ENCODE measurements around the gene CHD5.

The CHD5 gene

DNA sequence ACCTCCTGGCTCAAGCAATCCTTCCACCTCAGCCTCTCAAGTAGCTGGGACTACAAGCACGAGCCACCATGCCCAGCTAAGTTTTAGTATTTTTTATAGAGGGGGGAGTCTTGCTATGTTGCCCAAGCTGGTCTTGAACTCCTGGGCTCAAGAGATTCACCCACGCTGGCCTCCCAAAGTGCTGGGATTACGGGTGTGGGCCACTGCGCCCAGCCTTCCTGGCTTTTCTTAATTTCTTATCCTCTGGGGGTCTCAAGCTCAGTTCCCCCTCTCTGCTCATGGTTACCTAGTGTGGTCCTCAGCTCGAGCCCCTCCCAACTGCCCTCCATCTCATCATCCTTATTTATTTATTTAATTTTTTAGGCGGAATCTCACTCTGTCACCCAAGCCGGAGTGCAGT lies 22.1 kb upstream of the CHD5 start:
- no peak for DNase-seq

DNA sequence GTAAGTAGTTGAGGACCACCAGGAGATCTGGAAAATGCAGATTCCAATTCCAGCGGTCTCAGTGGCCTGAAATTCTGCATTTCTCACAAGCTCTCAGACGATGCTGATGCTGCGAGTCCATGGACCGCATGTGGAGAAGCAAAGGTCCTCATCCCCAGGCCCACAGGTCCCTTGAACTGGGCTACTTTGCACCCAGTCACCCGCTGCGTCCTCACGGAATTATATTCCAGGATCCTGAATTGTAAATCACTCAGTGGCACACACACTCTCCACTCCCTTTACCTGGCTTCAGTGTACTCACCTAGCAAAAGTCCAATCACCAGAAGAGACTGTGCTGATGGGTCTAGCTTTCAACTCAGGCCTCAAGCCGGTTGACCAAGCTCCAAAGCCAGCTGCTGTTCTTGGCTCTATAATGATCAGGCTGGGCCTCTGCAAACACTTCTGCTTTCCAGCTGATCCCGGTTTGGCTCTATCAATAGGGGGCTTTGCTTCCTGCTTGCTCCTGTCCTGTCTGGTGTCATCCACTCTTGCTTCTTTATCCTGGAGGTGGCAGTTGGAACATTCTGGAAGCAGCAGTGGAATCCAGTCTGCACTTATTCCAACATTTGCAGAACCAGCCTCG lies 20.2 kb upstream of the CHD5 start:
- no peak for DNase-seq

DNA sequence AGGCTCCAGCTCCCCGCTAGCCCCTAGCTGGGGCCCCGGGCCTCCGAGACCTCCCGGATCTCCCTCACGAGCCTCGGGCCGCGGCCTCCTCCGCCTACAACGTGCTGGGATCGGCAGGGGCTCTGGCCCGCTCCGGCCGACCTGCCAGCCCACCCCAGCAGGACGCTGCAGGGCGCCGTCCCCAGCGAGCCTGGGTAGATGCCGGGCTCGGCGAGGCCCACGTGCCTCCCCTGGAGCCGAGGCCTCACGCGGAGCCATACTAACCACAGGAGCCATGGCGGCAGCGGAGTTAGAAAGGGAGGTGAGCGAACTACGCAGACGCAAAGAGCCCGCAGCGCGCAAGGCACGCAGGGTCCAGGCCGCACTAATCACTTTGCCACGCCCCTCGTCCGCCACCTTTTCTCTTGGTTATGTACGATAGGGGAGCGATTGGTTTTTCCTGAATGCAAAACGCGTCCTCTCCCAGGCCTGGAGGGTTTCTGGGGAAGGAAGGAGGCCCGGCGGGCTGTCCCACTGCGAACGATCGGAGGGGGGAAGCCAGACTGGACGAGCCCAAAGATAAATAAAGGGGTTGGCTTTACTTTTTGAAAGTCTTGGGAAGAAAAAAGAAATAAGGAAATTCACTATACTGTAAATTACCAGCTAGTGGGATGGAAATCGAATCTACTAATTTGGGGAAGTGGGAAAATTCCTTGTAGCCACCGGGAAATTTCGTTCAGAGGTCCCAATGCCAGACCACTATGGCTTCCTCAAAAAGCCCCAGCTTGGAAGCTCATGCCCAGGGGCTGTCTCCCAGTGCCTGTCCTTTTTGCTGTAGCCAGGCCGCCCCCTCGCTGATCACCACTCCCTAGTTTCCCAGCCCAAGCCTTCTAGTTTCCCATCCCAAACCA lies 19.4 kb upstream of the CHD5 start, which contains the start of gene RPL22:
Gene RPL22, minus strand, starts transcription at position 298 of the 890 bp plus-strand sequence. Its CDS starts 22 bp downstream, at position 276.
- peak; percentile 90 for DNase-seq

DNA sequence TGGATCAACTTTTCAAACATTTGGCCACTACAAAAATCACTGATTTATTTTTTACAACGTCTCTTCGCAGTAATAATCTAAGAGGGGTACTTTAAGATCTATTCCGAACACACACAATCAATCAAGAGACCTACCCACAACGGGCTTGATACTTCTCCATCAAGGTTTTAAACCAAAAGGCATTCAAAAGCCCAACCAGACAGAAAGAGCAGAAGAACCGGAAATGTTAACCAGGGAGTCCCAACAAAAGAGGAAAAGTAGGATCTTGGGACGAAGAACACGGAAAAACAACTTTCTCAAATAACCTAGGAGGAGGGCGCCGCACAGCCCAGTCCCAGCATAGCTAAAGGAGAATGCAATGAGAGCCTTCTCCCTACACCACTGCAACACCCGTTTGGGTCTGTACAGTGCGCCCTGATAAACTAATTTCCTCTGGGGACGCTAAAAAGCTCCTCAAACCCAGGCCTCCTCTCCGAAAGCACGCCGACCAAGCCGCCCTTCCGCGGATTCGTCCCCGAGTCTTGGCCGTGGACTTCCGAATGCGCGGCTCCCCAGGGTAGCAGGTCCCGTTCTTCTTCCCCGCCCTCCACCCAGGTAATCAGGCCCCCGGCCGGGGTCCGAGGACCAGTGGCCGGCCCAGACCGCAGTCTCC lies 18.7 kb upstream of the CHD5 start:
- no peak for DNase-seq

DNA sequence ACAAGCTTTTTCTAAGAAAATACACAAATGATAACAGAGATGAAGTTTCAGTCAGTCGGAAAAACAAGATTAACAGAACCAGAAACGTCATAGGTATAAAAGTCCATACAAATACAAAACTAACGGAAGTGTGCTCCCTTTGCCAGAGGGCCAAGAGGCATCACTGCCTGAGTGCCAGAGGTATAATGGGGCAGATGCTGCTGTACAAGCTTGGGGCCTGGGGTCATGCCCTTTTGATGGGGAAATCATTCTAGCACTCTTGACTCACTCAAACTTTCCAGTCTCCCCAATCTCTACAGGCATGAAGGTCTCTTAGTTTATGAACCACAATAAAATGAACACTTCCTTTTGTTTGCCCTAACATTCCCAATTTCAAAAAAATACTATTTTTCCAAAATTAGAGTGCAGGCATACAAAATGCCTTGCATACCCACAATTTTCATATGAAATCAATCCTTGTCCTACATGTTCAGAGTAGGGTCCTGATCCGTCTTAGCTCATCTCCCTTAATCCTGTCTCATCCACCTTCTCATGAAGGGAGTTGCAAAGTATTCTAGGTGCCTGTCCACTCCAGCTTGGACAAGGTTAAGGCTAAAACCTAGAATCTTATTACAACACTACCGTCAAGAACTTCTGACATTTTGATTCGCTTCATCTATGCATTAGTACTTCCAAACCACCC lies 17.8 kb upstream of the CHD5 start:
- no peak for DNase-seq

DNA sequence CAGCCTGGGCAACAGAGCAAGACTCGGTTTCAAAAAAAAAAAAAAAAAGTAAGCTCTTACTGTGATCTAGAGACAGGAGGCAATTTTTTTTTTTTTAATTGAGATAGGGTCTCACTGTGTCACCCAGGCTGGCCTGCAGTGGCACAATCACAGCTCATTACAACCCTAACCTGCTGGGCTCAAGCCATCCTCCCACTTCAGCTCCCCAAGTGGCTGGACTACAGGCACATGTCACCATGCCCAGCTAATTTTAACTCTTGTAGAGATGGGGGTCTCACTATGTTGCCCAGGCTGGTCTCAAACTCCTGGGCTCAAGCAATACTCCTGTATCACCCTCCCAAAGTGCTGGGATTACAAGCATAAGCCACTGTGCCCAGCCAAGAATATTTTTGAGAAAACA lies 11.8 kb upstream of the CHD5 start:
- no peak for DNase-seq

DNA sequence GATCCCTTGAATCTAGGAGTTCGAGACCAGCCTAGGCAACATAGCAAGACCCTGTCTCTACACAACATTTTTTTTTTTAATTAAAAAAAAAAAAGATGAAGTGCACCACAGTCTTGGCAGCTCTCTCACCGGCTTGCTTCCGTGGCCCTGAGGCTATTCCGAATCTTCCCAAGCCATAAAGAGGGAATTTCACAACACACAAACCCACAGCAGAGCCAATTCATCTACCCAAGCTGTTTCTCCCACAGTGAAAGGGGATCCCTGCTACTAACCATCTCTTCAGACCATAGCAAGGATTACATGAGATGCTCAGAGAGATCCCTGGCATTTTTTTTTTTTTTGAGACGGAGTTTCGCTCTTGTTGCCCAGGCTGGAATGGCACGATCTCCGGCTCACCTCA lies 8.3 kb upstream of the CHD5 start:
- no peak for DNase-seq

- DNase-seq: no peak
Observed at GRCh38 chr1:6185635-6186382, 5.7 kb upstream of the CHD5 start.

DNA sequence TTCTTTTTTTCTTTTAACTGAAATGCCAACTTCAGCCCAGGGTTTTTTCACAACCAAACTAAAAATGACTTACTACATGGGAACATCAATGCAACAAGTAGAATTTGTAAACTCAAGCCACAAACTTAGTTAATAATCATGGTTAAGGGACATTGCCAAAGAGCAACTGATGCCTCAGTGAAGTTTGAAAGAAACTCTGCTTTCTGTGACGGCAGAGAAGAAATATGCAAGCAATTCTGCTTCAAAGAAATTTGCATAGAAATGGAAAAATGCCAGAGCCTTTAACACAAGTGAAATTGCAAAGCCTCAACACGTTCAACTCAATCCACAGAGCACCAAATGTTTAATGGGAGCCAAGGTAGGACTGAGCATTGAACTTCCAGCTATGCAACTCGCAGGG lies 5.0 kb upstream of the CHD5 start:
- no peak for DNase-seq

- DNase-seq: no peak
Observed at GRCh38 chr1:6184083-6184783, 4.1 kb upstream of the CHD5 start.

DNA sequence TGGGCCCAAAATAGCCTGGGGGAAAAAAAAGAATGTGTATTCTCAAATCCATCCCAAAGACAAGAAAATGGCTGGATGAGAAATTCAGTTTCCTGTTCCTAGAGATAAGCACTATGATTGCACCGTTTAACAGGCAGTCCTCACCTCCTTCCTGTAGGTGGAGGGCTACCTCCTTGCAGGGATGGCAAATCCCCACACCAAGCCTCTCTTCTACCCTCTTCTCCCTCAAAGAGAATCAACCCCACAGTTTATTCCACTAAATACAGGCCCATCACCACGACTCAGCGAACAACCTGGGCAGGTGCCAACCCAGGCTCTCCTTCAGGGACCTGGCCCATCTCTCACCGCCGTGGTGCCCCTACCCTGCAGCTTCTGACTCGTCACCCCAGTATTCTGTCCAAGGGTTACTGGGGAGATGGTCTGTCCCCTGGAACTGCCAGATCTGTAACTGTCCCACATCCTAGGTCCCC lies 3.4 kb upstream of the CHD5 start:
- DNase-seq: no peak

GRCh38 chr1:6181347-6181770 lies 1.2 kb upstream of the CHD5 start:
- no peak for DNase-seq

GRCh38 chr1:6180707-6181311 lies 688 bp upstream of the CHD5 start:
- peak; percentile 40 for DNase-seq

DNA sequence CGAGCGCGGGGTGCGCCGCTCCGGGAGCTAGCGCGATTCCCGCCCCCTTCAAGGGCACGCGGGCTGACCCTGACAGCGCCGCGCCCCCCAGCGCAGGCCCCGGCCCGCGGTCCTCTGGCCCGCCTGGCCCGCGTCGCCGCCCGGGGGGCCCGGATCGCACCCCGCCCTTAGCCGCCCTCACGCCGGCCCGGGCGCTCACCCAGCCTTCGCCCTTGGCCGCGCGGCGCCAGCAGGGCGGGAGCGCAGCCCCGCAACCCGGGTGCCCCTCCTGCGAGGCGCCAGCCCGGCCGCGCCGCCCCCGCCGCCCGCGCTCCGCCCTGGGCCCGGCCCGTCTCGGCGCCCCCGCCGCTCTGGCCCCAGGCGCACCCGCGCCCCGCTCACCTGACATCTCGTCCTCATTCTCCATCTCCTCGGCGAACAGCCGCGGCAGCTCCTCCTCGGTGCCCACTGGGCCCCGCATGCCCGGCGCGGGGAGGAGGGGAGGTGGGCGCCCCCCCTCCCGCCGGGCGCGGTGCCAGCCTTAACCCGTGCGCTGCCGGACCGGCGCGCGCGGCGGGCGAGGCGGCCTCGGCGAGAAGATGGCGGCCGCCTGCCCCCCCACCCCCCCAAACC lies 451 bp downstream of the CHD5 start:
- no peak for DNase-seq

- DNase-seq: peak; percentile 37
Observed at GRCh38 chr1:6178751-6179563, 1.2 kb downstream of the CHD5 start.

DNA sequence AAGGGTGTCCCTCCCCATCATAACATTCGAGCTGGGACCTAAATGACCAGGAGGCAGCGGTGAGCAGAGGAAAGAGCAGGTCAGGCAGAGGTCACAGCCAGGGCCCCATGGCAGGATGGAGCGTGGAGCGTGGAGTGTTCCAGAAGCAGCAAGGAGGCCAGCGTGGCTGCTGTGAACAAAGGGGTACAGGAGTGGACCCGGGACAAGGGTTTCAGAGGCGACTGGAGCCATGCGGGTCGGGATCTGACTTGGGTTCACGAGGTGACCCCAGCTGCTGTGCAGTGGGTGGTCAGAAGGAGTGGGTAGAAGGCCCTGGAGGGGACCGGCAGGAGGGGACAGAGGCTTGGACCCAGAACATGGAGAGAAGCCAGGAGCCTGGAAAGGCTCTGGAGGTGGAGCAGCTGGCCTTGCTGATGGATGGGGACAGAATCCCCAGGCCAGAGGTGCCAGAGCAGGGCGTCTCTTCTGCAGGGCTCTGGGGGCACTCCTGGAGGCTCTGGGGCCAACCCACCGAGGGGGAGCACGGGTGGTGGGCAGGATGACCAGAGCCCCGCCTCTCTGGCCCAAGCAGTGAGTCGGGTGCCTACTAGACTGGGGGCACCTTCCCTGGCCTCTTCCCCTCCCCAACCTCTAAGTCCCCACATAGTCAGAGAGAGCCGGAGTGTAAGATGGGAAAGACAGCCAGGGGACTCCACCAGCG lies 2.3 kb downstream of the CHD5 start:
- no peak for DNase-seq

GRCh38 chr1:6176779-6177178 lies 3.3 kb downstream of the CHD5 start:
- DNase-seq: no peak

GRCh38 chr1:6175411-6175828 lies 4.7 kb downstream of the CHD5 start:
- no peak for DNase-seq
